Gastrocnemius medialis (tissue), 4 donors: ENCODE results near the gene PFDN2.

Experiments
- POLR2A ChIP-seq, 2 donors: fragments of 450-650 bp; IDR thresholded peaks; one replicate each; pipeline ENCODE4 v1.6.1; 2017; ENCODE audit warnings: antibody characterized with exemption in 2 of 2, mild to moderate bottlenecking in 2 of 2, moderate library complexity in 2 of 2
- TF ChIP-seq, protein P1 (sequence below), 5 experiments: fragments of 450-650 bp in 3 of 5; fragments of 200-600 bp in 2 of 5; sonication (generic) in 2 of 5; IDR thresholded peaks in 4 of 5; conservative IDR thresholded peaks in 1 of 5; 1 replicate in 4 of 5; 2 replicates in 1 of 5; pipeline ENCODE4 v1.5.1; 2016 to 2019; ENCODE audit warnings: antibody characterized with exemption in 5 of 5, mild to moderate bottlenecking in 3 of 5, moderate library complexity in 3 of 5

DNA sequence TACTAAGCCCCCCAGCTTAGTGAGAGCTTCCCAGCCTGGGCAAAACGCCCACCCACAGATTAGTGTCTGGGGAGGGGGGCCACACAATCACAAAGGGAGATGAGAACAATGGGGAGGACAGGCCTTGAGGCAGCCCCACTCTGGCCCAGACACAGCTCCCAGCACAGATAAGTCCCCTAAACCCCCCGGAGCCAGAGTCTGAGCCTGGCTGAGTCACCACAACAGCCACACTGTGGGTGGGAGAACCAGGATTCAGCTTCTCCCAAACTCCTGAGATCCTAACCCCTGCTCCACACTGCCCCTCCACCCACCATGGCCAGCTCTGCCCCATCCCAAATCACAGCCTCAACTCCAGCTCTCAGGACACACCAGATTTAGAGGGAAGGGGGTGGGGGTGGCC is 32.7 kb downstream of the PFDN2 start:
- TF ChIP-seq, protein P1, sequence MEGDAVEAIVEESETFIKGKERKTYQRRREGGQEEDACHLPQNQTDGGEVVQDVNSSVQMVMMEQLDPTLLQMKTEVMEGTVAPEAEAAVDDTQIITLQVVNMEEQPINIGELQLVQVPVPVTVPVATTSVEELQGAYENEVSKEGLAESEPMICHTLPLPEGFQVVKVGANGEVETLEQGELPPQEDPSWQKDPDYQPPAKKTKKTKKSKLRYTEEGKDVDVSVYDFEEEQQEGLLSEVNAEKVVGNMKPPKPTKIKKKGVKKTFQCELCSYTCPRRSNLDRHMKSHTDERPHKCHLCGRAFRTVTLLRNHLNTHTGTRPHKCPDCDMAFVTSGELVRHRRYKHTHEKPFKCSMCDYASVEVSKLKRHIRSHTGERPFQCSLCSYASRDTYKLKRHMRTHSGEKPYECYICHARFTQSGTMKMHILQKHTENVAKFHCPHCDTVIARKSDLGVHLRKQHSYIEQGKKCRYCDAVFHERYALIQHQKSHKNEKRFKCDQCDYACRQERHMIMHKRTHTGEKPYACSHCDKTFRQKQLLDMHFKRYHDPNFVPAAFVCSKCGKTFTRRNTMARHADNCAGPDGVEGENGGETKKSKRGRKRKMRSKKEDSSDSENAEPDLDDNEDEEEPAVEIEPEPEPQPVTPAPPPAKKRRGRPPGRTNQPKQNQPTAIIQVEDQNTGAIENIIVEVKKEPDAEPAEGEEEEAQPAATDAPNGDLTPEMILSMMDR (IDR thresholded peaks at IDR 0.05 in 4 of 5, conservative IDR thresholded peaks at IDR 0.05 in 1 of 5), result no peak
- no peak for TF ChIP-seq POLR2A (IDR thresholded peaks at IDR 0.05)
